ACHN (cell line): ENCODE measurements around the gene CORIN.

ENCODE experiments used
- DNase-seq: peaks from one replicate; pipeline ENCODE4 v3.0.0-alpha.2; 2015
- in situ Hi-C: cut with HindIII; loops from 2 replicates; pipeline ENCODE4 v1.10.0; 2017; ENCODE audit warnings: low sequenced_read_pairs, low pct_ligation_motif_present, low pct_unique_long_range_greater_than_20kb

Gene CORIN

GRCh38 chr4:47668810-47669408 is 169.0 kb downstream of the CORIN start:
- peak; percentile 40 for DNase-seq
- in situ Hi-C loops, result no loop called here

- in situ Hi-C loops, result no loop called here
- no peak for DNase-seq
Measured at GRCh38 chr4:47668256-47668655, 169.6 kb downstream of the CORIN start.

- DNase-seq, result no peak
- in situ Hi-C loops, result no loop called here
Measured at GRCh38 chr4:47667552-47667951, 170.3 kb downstream of the CORIN start.

- DNase-seq, result no peak
- in situ Hi-C loops, result no loop called here
Measured at GRCh38 chr4:47664051-47664826, 173.6 kb downstream of the CORIN start.

GRCh38 chr4:47662975-47663374 is 174.9 kb downstream of the CORIN start:
- in situ Hi-C loops, result no loop called here
- peak; percentile 38 for DNase-seq

GRCh38 chr4:47661741-47662140 is 176.1 kb downstream of the CORIN start:
- in situ Hi-C loops, result no loop called here
- DNase-seq, result no peak

GRCh38 chr4:47659342-47659741 is 178.5 kb downstream of the CORIN start:
- in situ Hi-C loops, result no loop called here
- DNase-seq, result no peak

- DNase-seq, result no peak
- in situ Hi-C loops, result no loop called here
Measured at GRCh38 chr4:47654972-47655693, 182.7 kb downstream of the CORIN start.

GRCh38 chr4:47652092-47652491 is 185.8 kb downstream of the CORIN start:
- in situ Hi-C loops, result no loop called here
- DNase-seq, result no peak

GRCh38 chr4:47651231-47651630 is 186.6 kb downstream of the CORIN start:
- in situ Hi-C loops, result no loop called here
- no peak for DNase-seq

- in situ Hi-C loops, result no loop called here
- DNase-seq, result no peak
Measured at GRCh38 chr4:47650584-47651130, 187.2 kb downstream of the CORIN start.

- in situ Hi-C loops, result no loop called here
- no peak for DNase-seq
Measured at GRCh38 chr4:47647544-47647943, 190.3 kb downstream of the CORIN start.

- no peak for DNase-seq
- in situ Hi-C loops, result no loop called here
Measured at GRCh38 chr4:47647029-47647428, 190.8 kb downstream of the CORIN start.

GRCh38 chr4:47646372-47646771 is 191.5 kb downstream of the CORIN start:
- in situ Hi-C loops, result no loop called here
- DNase-seq, result no peak

GRCh38 chr4:47643845-47644244 is 194.0 kb downstream of the CORIN start:
- in situ Hi-C loops, result no loop called here
- DNase-seq, result no peak

GRCh38 chr4:47642985-47643760 is 194.7 kb downstream of the CORIN start:
- in situ Hi-C loops, result no loop called here
- no peak for DNase-seq

GRCh38 chr4:47642191-47642830 is 195.6 kb downstream of the CORIN start:
- in situ Hi-C loops, result no loop called here
- DNase-seq, result no peak

- in situ Hi-C loops, result no loop called here
- DNase-seq, result no peak
Measured at GRCh38 chr4:47641755-47642154, 196.1 kb downstream of the CORIN start.
